ENCODE measurements around the gene KCNK5.

Gene KCNK5

DNA sequence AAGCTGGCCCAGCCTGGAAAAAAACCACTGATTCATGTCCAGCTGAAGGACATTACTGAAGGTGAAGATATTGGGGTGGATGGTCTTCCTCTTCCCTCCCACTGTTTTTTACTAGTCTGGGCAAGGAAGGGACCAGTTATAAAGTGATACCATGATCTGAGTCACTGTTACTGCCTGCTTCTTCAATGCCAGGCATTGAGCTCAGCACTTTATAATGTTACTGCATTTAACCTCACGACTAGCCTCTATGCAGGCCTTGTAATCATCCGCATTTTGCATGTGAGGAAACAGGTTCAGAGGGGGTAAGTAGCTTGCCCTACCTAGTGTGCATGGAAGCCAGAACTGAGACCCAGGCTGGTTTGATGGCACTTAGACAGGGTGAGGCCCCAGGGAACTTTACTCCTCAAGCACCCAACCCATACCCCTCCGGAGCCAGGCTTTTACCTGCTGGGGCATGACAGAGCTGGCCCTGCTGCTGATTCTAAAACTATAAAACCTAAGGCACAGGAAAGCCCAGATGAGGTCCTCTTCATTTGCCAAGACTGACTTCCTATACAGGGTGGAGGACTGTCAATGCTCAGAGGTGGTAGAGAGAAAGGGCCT lies 11.0 kb upstream of the KCNK5 start:
- no peak for DNase-seq (ENCODE audit: low spot score)

DNA sequence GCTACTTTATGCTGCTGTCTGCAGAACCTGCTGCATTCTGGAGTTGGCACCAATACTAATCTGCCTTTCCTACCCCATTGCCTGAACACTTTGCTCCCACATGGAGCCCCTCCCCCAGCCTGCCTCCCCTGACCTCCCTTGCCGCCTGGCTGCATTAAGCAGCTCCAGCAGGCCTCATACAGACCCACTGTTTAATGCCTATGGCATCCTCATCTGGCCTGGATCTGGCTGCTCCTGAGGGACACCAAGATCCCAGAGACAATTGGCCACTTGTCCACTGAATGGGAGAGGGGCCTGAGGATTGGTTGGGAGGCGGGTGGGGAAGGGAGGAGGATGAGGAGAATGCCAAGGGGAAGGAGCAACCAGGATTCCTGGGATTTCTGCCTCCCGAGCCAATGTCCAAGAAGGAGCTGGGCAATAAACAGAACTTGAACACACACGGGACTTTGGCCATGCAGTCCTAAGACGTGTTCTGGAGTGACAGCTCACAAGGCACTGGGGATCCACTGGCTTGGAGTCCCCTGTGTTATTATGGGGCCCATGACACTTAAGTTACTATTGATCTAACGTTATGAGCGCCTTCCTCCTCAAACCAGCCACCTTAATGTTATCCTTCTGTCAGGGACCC lies 10.4 kb upstream of the KCNK5 start:
- no peak for DNase-seq (ENCODE audit: low spot score)

DNA sequence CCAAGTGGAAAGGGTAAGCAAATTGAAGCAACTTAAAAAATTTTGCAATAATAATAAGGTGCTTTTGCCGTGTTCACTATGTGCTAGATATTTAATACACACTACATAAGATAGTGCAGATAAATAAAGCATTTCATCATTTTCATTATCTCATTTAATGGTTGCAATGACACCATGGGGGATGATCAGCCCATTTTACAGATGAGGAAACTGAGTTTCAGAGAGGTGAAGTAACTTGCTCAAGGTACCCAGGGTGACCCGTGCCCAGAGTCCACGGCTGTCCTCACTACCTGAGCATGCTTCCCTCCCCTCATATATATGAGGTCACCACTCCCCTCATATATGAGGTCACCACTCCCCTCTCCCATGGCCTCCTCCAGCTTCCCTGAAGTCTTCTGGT lies 7.5 kb upstream of the KCNK5 start:
- no peak for DNase-seq (ENCODE audit: low spot score)

DNA sequence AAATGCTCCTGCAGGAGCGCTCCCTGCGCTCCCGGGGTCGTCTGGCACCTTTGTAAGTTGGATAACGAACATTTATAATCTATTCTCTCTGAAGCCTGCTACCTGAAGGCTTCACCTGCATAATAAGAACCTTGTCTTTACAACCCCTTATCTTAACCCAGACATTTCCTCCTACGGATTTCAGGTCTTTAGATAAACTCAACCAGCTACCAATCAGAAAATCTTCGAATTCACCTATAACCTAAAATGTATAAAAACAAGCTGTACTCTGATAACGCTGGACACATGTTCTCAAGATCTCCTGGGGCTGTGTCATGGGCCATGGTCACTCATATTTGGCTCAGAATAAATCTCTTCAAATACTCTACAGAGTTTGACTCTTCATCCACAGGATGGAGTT lies 4.1 kb upstream of the KCNK5 start:
- no peak for DNase-seq (ENCODE audit: low spot score)

DNA sequence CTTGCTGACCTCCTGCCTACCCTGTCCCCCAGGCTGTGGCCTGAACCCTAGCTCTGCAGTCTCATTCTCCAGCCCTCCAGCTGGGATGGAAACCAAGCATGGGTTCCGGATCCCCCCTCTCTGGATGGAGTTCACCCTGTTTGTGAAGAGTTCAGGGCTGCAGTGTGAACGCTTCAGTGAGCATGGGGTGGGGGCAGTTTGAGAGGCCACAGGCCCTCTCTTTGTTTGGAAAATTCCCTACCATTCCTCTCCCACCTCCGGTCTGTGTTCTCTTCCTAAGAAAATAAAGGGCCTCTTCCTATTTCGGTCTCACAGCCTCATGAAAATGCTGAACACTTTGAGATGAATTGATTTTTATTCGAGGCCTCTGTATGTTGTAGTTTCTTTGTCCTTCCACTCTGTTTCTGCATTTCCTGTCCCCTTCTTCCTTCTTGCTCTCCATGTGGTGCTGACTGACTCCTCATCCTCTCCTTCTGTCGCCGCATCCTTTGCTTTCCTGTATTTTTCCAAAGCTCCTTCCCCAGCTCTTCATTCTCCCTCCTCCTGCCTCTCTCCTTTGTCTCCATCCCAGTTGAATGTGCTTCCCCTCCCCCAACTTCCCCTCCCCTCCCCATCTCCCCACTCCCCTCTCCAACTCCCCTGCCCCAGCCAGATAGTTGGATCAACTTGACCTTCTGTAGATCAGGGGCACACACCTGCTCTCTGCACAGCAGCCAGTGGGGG lies 2.4 kb upstream of the KCNK5 start:
- DNase-seq (ENCODE audit: low spot score), result no peak

DNA sequence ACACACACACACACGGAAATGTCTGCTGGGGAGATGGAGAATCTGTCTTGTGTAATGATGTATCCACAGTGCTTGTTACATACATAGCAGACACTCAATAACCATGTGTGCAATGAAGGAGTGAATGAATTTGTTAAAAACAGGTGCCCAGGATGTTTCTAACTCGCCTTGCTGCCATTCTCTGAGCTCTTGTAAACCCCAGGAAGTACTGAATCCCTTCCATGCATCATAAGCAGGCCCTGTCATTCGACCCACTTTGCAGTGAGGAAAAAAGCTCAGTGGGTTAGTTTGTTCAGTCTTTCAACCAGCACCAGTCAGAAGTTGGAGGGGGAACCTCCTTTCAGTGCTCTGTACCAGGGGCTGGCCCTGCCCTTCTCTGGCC lies 1.4 kb upstream of the KCNK5 start:
- DNase-seq (ENCODE audit: low spot score), result no peak

DNA sequence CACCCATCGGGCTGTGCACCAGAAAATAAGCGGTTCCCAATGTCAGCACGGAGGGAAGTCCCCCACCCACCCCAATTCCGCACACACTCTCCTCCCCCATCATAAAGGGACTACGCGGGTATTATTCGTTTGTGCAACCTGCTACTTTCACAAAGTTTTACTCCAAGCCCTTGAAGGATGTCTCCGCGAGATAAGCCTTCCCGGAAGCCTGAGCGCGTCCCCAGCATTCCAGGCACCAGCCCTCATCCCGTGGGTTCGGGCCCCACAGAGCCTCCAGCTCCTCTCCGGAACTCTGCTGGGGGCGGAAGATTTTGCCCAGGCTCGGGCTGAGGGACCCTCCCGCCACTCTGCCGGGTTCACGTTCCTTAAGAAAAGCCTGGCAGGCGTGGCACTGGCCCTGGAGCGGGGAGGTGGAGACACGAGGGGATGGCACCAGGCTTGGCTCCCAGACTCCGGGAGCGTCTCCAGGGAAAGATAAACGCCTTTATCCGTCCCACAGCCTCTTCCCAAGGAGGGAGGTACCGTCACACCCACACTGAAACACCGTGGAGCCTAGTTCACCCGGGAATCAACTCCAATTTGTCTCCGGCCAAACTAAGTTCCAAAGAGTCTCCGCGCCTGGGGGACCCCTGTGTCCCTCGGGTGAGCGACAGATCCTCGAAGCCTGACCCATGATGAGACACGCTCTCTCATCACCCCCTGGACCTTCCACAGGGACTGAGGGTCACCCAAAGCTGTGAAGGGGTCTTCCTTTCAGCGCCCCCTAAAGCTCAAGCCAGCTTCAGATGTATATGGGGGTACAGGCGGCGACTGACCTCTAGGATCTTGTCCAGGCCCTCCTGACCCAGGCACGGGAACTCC lies 934 bp downstream of the KCNK5 start:
- DNase-seq (ENCODE audit: low spot score), result no peak

DNA sequence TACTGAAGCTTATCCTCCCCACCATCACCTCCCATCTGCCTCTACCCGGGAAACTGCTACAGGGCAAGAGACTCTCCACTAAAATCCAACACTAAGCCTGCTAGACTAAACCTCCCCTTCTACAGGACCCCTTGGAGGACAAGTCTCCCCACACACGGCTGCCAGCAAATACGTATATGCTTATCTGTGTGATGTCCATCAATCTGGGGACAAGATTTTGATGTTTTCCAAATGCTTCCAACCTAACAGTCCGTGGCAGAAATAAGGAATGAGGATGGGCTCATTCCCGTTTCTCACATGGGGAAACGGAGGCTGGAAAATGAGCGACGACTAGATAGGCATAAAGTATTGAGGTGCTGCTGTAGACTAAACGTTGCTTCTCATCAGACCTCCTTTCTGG lies 1.8 kb downstream of the KCNK5 start:
- DNase-seq (ENCODE audit: low spot score), result no peak

DNA sequence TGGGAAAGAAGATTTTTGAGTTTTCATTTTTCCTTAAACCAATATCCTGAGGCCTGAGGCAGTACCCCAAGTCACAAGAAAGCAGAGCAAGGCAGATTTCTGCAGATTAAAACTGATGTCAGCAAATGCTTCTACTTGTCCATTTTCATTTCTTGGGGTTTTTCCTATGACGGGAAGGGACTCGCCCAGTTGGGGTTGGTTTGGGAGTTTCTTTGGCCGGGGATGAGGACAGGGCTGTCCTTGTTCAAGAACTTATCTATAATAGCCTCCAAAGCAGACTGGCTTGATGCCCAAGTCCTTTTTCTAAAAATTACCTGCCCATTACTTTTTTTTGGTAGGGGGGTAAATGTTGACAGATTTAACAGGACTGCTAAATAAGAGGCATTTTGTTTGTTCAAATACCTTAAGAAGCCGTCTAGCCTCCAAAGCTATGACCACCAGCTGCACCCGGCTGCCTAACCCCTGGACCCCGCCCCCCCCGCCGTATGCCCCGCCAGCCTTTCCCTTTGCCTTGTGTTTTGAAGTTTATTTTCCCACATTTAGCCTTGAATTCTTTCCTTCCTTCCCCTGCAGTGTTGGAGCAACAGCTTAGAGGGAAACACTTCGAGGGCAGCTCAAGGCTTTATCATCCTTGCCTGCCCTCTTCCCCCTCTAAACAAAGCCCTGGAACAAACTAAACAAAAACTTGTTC lies 2.5 kb downstream of the KCNK5 start:
- no peak for DNase-seq (ENCODE audit: low spot score)

DNA sequence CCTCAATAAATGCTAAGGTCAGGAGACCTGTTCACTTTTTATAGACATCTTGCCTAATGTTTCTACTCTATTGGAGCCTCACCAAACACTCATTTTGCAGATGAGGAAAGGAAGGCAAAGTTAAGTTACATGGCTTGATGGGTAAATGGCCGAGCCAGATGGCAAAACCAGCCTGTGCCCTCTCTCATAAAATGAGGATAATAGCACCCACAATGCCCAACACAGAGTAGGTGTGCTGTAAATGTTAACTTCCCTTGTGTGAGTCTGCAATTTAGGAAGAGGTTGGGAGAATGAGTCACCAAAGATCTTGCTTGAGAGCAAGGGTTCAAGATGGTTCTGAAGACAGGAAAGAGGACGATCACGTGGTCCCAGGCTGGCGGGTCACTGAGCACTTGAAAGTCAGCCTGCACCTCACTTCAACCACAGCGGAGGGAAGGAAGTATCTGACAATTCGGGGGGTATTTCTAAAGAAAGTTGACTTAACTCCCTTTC lies 3.3 kb downstream of the KCNK5 start:
- DNase-seq (ENCODE audit: low spot score), result peak; percentile 56

DNA sequence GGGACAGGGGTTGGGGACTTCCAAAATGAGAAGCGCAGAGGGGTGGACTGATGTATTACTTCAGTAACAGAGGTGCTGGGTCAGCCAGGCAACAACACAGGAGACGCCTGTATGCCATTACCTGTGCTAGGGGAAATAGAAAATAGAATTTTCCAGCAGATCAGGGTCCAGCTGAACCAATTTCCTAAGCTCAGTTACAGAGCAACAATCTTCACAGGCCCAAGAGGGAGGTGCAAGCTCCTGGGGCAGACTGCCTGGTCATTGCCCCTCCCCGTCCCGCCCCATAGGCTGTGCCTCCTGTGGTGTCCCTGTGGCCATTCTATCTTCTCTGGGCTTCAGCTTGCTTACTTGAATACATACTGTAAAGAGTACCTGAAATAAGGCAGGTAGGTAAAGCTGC lies 3.7 kb downstream of the KCNK5 start:
- no peak for DNase-seq (ENCODE audit: low spot score)

DNA sequence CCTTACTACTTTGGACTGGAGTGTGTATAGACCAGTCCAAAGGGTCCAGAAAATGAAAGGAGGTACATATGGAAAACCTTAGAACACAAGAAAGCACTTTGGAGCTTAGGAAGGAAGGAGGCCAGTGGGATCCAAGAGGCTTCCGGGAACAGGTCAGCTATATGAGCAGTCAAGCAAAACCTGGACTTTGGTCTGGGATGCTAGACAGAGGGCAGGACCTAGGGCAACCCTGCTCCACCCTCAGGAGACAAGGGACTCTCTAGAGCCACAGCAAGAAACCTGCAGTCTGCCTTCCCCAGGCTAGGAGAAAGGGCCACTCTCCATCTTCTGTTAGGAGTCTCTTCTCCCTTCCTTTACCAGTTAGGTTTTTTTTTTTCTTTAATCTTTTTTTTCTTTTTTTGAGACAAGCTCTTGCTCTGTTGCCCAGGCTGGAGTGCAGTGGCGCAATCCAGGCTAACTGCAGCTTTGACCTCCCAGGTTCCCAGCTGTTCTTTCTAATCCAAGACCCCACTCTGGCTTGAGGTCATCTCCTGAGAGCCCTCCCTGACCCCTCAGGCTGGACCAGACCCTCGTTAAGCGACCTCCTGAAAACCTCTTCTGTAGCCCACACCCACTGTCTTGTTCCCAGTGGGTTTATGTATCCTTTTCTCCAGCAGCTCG lies 4.6 kb downstream of the KCNK5 start:
- no peak for DNase-seq (ENCODE audit: low spot score)

DNA sequence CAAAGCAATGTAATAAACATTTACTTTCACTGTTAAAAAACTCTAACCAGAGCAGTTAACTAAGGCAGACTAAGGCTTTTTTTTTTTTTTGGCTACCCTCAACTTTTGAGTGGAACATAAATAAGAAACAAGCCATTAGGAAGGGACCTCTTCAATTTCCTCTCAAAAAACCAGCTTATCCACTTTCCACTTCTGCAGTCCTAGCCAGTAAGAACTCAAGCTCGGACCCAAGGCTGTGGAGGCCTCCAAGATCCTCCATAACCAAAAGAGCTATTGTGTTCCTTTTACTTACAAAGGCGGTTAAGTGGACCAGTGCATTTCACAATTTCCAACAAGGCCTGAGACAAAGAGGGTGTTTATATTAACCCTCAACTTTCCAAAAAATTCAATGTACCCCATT lies 5.3 kb downstream of the KCNK5 start:
- DNase-seq (ENCODE audit: low spot score), result no peak

DNA sequence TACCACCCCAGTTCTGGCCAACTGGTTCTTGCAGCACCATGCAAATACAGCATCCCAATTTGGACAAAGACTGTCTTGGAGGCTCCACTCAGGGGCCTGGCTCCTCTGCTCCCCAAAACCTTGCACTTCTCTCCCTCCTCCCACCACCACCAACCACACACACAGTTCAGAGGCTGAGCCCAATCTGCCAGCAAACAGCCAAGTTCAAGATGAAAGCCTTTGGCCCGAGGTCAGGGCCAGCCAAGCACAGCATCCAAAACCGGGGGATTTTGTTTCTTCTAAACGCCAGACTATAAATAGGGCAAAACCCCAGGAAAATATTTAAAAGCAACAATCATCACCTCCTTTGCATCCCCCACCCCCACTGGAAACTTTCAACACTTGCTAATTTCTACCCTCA lies 5.7 kb downstream of the KCNK5 start:
- no peak for DNase-seq (ENCODE audit: low spot score)

DNA sequence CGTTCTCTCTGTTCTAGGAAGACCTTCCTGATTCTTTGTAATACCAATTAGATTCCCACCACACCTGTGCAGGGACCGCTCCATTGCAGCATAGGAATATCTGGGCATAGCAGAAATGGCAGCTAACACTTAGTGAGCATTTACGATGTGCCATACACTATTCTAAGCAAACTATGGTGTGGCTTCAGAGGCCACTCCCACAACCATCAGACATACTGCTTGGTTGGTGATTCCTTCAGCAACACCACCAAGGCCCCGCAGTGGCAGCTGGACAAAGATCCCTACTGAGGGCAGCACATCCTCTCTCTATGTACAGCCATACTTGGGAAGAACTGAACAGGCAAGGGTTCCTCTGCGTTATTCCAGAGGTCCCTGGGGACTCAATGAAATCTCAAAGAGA lies 6.2 kb downstream of the KCNK5 start:
- no peak for DNase-seq (ENCODE audit: low spot score)

DNA sequence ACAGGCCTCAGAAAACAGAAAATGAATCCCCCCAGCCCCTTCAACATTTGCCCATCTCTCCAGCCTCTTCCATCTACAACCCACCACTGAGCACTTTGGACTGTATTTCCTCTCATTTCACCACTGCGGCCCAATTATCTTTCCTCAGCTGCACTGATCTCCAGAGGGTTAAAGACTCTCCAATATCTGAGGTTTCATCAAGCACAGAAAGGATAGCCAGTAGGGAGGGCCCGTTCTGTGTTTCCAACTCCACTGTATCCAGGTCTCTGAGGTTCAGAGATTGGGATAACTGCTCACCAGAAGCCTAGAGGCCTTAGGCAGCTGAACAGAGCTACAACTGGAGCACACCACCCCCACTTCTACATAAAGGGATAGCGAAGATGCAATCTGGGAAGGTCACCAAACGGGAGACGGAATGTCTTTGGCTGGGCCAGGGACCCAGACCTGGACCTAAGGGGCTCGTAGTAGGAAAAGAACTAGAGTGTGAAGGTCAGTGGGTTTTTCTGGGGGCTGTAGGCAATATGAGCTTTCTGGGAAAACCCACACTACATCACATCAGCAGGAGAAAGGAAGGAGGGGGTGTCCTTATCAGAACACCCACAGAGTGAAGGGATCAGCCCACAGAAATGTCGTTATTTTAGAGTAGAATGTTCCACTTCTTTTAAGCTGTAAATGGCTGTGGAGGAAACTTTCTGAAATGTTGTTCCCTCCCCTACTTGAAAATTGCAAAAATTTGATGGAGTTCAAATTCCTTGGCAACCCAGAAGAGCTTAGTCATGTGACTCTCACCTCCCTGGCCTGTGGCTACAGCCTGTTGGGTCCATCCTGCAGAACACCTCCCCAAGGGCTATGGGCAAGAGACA lies 7.3 kb downstream of the KCNK5 start:
- DNase-seq (ENCODE audit: low spot score), result no peak

DNA sequence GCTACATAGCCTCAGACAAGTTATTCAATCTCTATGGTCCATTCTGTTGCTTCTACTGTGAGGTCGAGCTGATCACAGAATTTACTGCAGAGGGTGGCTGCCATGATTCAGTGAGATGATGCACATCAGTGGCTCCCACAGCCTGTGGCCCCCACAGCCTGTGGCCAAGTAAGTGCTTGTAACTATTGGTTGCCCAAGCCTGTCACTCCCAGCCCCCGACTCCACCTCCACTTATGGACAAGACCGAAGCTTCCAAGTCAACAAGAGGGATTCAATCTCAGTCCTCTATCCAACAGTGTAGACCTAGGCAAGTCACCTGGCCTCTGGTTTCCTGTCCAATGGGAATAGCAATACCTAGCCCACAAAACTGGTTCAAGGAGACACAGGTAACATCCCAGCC lies 8.2 kb downstream of the KCNK5 start:
- no peak for DNase-seq (ENCODE audit: low spot score)

DNA sequence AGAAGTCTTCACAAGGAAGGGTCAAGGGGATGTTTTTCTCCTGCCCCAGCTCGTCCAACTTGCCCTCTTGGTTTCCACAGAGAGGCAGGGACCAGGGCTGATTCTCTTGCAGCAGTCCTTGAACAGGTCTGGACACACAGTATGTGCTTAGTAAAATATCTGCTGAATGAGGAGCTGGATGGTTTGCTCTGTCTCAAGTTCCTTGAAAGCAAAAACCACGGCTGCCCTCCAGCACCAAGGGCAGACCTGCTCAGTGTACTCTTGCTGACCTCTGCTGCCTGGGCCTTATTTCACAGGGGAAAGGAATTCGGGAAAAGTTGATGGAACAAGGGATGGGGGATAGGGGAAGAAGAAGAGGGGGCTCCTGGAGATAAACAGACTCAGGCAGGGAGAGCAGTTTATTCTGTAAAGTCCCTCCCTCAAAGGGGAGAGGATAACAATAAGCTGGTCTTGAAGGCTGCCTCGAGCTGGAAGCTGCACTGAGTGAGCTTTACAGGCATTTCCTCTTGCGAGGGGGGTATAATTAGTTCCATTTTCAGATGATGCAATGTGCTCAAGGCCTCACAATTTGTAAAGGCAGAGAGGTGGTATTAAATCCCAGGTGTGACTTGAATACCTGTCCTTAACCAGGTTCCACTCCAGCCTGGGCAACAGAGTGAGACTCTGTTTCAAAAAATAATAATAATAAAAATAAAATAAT lies 10.3 kb downstream of the KCNK5 start:
- DNase-seq (ENCODE audit: low spot score), result no peak

DNA sequence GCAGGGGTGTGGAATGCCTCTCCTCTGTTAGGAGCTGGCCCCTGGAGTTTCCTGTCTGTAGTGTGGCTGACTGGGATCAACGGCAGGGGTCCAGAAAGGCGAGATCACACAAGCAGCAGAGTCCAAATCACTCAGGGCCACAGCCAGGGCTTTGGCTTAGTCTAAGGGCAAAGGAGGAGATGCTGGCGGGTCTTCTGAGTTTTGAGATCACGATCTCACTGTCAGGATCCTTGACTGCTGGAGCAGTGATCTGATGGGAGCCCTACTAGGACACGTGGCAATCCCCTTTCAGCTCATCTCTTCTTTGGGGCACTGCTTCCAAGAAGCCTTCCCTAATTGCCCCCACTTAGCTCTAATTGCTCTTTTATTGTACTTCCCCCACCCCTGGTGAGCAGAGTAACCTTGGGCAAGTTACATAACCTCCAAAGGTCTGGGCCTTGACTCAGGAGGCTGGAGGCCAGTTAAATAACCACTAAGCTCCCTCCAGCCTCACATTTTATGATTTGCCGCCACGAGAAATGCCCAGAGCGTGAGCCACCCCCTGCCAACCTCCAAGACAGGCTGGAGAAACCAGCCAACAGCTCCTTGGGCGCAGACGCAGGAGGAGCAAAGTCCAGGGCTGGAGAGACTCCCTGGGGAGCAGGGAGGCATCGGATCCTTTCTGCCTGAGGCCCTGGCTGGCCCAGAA lies 12.0 kb downstream of the KCNK5 start:
- no peak for DNase-seq (ENCODE audit: low spot score)
